GM06990 (cell line): ENCODE data around the gene NCK2.

Experiments used
- DNase-seq: peaks from one replicate; pipeline ENCODE4 v3.0.0-alpha.2; 2011; ENCODE audit not compliant: insufficient read length; ENCODE audit errors: extremely low read depth
- H3K27me3 ChIP-seq: replicated peaks from 2 replicates; pipeline ENCODE4 v1.6.0; 2011; ENCODE audit warnings: low read length; ENCODE audit not compliant: control insufficient read depth, insufficient read depth
- H3K36me3 ChIP-seq: 2 replicates; pipeline ENCODE4 v1.5.1; 2011; ENCODE audit warnings: low read length; ENCODE audit not compliant: control insufficient read depth, insufficient read depth
- H3K4me3 ChIP-seq: replicated peaks from 2 replicates; pipeline ENCODE4 v1.5.1; 2011; ENCODE audit warnings: low read depth, mild to moderate bottlenecking, control low read depth, low read length
- CTCF ChIP-seq: IDR thresholded peaks from 2 replicates; pipeline ENCODE4 v1.5.1; 2011; ENCODE audit warnings: low read length, control low read depth, mild to moderate bottlenecking, inconsistent platforms; ENCODE audit not compliant: insufficient read depth, poor library complexity, severe bottlenecking

The NCK2 gene

DNA sequence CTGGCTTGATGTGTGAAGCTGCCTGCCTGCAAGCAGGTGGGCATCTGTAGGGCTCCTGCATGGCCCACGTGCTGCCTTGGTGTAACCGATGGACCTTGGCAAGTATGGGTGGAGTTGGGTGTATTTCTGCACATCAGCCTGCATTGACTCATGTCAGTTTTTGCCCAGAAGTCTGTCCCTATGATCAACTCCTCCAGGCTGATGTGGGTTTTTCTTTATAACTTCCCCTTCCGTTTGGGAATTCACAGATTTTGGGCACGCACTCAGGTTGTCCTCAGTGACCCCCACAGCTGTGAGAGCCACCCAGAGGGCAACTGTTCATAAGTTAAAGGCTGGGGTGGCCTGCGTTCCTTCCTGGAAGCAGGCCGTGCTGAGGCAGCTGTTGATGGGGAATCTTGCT is 123.3 kb downstream of the NCK2 start:
- Histone ChIP-seq H3K36me3 (peaks cover 1% of the 10 kb centered on the region), H3K4me3 (no peak overlapping the region), H3K27me3 (no peaks in the 10 kb centered on the region)
- TF ChIP-seq CTCF, result no peak
- DNase-seq, result no peak

GRCh38 chr2:105869341-105869740 is 124.6 kb downstream of the NCK2 start:
- H3K36me3 ChIP-seq, result peaks cover 1% of the 10 kb centered on the region
- no peak overlapping the region for H3K4me3 ChIP-seq
- TF ChIP-seq CTCF, result no peak
- no peaks in the 10 kb centered on the region for H3K27me3 ChIP-seq
- no peak for DNase-seq

GRCh38 chr2:105870062-105870461 is 125.3 kb downstream of the NCK2 start:
- TF ChIP-seq CTCF, result no peak
- H3K36me3 ChIP-seq, result peaks cover 1% of the 10 kb centered on the region
- no peak overlapping the region for H3K4me3 ChIP-seq
- no peaks in the 10 kb centered on the region for H3K27me3 ChIP-seq
- DNase-seq, result no peak

DNA sequence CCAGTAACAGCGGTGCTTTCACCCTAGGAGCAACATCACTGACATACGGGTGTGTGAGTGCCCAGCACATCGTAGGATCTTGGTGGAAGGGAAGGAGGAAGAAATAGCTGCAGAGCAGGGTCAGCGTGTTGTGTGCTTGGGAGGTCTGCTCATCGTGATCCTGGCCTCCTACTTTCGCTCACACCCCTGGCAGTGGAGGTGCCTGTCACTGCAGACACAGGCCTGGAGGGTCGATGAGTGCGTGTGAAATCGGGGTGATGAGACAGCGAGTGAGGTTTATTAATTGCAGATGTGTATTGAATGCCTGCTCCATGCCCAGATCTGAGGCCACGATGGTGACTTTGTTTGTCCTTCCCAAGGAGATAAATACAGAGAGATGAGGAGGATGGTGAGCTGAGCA is 126.1 kb downstream of the NCK2 start:
- TF ChIP-seq CTCF, result no peak
- DNase-seq, result no peak
- H3K27me3 ChIP-seq, result no peaks in the 10 kb centered on the region
- peaks cover 1% of the 10 kb centered on the region for H3K36me3 ChIP-seq
- H3K4me3 ChIP-seq, result no peak overlapping the region

- Histone ChIP-seq H3K36me3 (peaks cover 1% of the 10 kb centered on the region), H3K4me3 (no peak overlapping the region), H3K27me3 (no peaks in the 10 kb centered on the region)
- TF ChIP-seq CTCF, result no peak
- DNase-seq, result no peak
Observed at GRCh38 chr2:105872142-105872728, 127.5 kb downstream of the NCK2 start.

DNA sequence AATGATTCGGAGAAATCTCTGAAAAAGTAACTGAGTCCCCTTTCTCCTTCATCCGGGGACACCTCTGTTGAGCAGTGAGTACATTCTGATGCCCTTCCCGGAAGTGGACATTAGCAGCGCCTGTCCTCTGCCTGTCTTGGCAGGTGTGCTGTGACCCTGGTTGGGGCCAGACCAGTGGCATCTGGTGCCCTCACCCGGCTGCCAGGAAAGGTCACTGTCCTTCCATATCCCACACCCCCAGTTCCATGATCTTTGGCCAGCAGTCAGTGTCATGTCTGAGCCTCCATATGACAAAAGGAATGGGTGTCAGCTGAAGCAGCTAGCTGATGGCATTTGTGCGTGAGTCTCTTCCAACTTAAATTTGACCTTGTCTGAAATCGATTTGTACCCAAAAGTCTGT is 128.1 kb downstream of the NCK2 start:
- Histone ChIP-seq H3K27me3 (no peaks in the 10 kb centered on the region), H3K36me3 (peaks cover 1% of the 10 kb centered on the region), H3K4me3 (no peak overlapping the region)
- TF ChIP-seq CTCF, result peak; percentile 6
- no peak for DNase-seq
